Activated CD8-positive, alpha-beta memory T cell treated with anti-CD3 and anti-CD28 coated beads, Interleukin-2, amount 50 U/mL, for 1 hour (primary cell): ENCODE measurements around the gene UBXN6.

Experiments
- DNase-seq: peaks from one replicate; pipeline ENCODE4 v3.0.0-alpha.2; 2020; ENCODE audit errors: extremely low read depth

UBXN6 gene

DNA sequence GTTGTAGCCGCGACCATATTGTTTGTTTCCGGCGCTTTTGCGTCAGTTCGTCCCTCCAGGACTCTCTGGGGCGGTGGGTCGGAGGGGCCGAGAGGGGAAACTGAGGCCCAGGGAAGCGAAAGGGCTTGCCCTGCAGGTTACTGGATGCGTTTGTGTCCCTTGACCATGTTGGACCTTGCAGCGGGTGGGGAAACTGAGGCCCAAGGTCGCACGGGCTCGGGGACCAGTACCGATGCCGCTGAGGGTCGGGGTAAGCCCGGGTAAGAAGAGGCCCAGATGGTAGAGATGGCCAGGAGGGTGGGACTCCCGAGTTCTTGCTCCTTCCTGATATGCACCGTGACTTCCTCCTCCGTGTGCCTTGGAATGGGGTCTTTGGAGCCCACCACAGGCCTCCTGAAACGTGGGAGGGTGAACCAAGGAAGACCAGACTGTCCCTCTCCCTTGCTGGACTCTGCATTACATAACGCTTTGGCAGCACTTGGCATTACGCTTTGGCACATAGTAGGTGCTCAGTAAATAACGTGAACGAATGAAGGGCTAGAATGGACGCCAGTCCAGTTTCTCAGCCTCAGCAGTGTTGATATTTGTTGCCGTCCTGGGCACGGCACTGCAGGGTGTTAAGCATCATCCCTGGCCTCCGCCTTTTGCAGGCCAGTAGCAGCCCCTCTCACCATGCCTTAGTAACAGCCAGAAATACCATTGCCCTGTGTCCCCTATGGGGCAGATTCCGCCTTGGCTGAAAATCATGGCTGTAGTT is 54.4 kb downstream of the UBXN6 start:
- no peak for DNase-seq

DNA sequence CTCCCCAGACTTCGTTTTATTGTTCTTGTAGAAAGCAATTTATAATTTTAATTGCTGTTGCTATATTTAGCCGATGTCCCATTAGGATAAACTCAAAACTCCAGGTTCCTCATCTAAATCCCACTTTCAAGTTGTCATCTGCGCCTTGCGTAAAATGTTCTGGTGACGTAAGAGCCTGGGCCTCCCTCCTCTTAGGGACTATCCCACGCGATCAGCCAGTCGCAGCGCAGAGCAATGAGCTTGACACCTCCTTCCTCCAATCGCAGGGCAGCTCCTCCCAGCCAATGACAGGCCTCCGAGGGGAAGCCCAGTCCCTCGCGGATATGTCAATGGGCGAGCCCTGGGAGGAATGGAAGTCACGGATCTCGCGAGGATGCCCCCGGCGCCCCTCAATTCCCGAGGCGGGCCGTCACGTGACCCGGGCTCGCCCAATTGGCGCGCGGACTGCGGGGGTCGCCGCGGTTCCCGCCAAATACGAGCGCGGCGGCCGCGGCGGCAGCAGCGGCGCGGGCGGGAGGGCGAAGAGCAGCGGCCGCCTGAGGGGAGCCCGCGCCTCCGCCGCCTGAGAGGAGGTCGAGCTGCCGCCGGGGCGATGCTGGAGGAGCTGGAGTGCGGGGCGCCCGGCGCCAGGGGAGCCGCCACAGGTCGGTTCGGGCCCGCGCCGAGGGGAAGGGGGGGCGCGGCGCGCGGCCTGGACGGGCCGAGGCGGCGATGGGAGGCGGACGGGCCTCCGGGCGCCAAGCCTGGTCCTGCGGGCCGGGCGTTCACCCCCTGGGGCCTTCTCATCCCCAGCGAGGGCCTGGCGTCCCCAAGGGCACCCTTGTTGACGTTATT is 55.2 kb downstream of the UBXN6 start, which contains the start of gene CHAF1A:
TSS of gene CHAF1A (plus strand) at position 470 of the 834 bp plus-strand sequence. CDS start at position 593, 123 bp downstream.
- DNase-seq = peak; percentile 98

DNA sequence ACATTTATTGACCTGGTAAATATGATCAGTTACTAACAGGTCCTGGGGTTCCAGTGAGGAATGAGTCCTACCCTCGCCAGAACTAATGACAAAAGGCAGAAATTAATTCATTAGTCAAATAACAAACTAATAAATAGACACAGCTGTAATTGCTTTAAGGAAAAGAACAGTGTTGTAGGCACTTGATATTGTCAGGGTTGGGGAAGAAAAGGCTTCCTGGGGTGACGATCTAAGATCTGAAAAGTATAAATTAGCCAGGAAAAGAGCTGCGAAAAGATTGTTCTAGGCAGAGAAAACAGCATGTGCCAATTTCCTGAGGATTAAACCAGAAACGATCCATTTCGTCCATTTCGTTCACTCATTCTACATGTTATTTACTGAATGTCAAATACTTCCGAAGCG is 55.8 kb downstream of the UBXN6 start:
- no peak for DNase-seq

DNA sequence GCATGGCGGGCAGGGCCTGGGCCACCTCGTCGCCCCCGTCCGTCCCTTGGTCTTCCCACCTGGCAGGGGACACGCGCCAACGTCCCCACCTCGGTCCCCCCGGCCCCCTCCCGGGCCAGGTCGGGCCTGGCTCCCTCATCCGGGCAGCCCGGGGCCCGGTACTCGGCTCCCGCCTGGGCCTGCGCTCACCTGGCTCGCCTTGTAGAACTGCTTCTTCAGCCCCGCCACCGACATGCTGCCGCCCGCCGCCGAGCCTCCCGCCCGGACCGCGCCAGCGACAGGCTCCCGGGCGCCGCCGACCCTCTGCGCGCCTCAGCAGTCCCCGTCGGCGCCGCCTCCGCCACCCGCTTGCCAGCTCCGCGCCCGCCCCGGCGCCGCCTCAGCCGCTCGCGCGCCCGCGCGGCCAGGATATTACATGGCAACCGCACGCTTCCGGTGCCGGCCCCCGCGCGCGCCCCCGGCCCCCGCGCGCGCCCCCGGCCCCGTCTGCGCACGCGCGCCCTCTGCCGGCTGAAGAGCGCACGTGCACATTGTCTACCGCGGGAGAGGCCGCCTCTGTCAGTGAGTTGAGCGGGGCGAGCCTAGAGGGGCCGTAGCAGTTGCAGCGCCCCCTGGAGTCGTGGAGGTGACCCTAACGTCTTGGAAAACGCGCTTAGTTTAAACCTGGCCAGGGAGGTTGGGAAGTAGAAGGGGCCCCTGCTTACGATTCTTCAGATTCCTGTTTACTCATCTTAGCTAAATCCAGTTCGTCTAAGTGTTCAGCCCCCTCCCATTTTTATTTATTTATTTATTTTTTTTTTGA is 57.3 kb downstream of the UBXN6 start, which contains the start of gene SH3GL1:
TSS of gene SH3GL1 (minus strand) at position 413 of the 802 bp plus-strand sequence. CDS start at position 234, 179 bp downstream.
- DNase-seq = peak; percentile 87

DNA sequence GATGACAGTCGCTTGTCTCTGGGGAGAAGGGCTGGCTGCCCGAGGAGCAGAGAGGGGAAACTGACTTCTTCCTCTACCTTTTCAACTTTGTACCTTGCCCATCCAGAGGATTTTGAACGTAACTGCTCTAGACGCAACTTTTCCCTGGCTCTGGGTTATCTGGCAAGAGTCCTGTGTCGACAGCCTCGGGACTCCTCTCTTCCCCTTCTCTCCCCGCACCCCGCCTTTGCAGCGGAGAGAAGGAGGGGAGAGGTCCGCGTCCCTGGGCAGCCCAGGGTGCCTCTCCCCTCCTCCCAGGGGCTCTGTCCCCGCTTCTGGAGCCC is 57.8 kb downstream of the UBXN6 start:
- no peak for DNase-seq

DNA sequence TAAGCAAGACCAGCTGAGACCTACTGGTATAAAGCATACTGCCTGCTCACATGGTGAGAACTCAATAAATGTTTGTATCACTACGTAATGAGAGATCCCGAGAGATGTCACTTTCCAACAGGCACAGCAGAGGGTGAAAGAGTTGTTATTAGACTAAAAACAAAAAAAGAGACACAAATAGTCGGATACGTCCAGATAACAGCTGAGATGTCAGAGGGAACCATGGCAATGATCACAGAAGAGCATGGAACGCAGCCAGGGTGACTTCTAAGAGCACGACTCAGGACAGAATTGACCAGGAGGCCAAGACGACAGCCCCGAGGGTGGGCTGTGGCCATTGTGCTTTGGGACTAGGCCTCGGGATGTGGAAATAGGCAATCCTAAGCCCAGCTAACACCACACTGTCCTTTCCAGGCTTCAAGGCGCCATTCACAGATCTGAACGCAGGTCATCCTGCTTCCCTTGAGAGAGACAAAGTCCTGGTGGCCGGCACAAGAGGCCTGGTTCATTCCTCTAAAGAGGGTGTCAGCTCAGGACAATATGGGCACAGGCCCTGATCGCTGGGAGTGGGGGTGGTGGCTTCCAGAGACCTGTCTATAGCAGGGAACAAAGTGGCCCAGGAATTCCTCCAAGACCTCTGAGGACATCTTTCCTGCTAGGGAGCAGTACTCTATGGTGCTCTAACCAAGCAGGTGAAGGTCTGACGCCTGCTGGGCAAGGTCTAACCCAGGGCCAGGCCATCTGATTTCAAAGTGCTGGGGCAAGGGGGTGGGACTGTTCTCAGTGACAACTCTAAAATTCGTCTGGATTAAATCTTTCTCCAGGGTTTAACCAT is 60.4 kb downstream of the UBXN6 start:
- DNase-seq = no peak
